Ramos (cell line): ENCODE data around the gene PHLDB3.

Experiments used
- in situ Hi-C: fragments of 300-500 bp; cut with MboI; formaldehyde crosslinking; loops from one replicate; pipeline ENCODE4 v1.14.3; 2022; ENCODE audit warnings: low sequenced_read_pairs; ENCODE audit not compliant: unreplicated experiment

The PHLDB3 gene

GRCh38 chr19:43471091-43471490, 33.5 kb downstream of the PHLDB3 start:
- in situ Hi-C loops: no loop called here

GRCh38 chr19:43470288-43470687, 34.3 kb downstream of the PHLDB3 start:
- in situ Hi-C loops: no loop called here

- in situ Hi-C loops: no loop called here
Observed at GRCh38 chr19:43469160-43469480, 35.4 kb downstream of the PHLDB3 start.

- in situ Hi-C loops: no loop called here
Observed at GRCh38 chr19:43468354-43469159, 36.0 kb downstream of the PHLDB3 start.

- in situ Hi-C loops: no loop called here
Observed at GRCh38 chr19:43467730-43468129, 36.8 kb downstream of the PHLDB3 start.

GRCh38 chr19:43467276-43467675, 37.3 kb downstream of the PHLDB3 start:
- in situ Hi-C loops: no loop called here

GRCh38 chr19:43466793-43467192, 37.8 kb downstream of the PHLDB3 start:
- in situ Hi-C loops: no loop called here

- in situ Hi-C loops: no loop called here
Observed at GRCh38 chr19:43465468-43466120, 39.0 kb downstream of the PHLDB3 start, which contains the start of gene LYPD3. Gene LYPD3, minus strand, starts transcription at chr19:43465608. Its CDS starts 37 bp downstream, at chr19:43465571.

- in situ Hi-C loops: no loop called here
Observed at GRCh38 chr19:43464134-43464775, 40.3 kb downstream of the PHLDB3 start.

- in situ Hi-C loops: no loop called here
Observed at GRCh38 chr19:43463381-43464133, 41.0 kb downstream of the PHLDB3 start.

- in situ Hi-C loops: no loop called here
Observed at GRCh38 chr19:43462785-43463380, 41.7 kb downstream of the PHLDB3 start.

GRCh38 chr19:43462383-43462782, 42.2 kb downstream of the PHLDB3 start:
- in situ Hi-C loops: no loop called here

GRCh38 chr19:43461303-43461702, 43.2 kb downstream of the PHLDB3 start:
- in situ Hi-C loops: no loop called here

GRCh38 chr19:43460362-43461016, 44.1 kb downstream of the PHLDB3 start:
- in situ Hi-C loops: no loop called here

- in situ Hi-C loops: no loop called here
Observed at GRCh38 chr19:43457809-43458208, 46.7 kb downstream of the PHLDB3 start.

GRCh38 chr19:43455321-43456113, 49.0 kb downstream of the PHLDB3 start:
- in situ Hi-C loops: no loop called here

GRCh38 chr19:43454031-43454430, 50.5 kb downstream of the PHLDB3 start:
- in situ Hi-C loops: no loop called here

GRCh38 chr19:43452582-43452981, 52.0 kb downstream of the PHLDB3 start:
- in situ Hi-C loops: no loop called here

GRCh38 chr19:43450545-43450997, 54.0 kb downstream of the PHLDB3 start:
- in situ Hi-C loops: no loop called here
